HCT116 (cell line): ENCODE measurements around the gene CST6. TPM values are rescaled to one million over a fixed set of nuclear protein-coding genes. Genes with fewer than 3 reads are reported as not detected.
A peak's percentile ranks its signal among the peaks of the same experiment; 100 is the strongest.

Experiments used
- ATAC-seq: fragments of 200-7000 bp; cut with Tn5 transposase; 2 replicates; pipeline ENCODE4 v1.9.1; 2020; ENCODE audit warnings: mild to moderate bottlenecking, moderate library complexity
- BruUV-seq: library from RNA; stranded (reverse); fragments of 400-500 nt; replicated peaks from 2 replicates; lab custom pipeline; 2021; lab: Mats Ljungman, UMichigan
- CTCF ChIA-PET: fragments of 300-600 bp; sonication (Branson Sonifier 250); formaldehyde crosslinking; loops from one replicate; lab custom pipeline; 2021; ENCODE audit warnings: antibody characterized with exemption; lab: Charles Lee
- POLR2A ChIA-PET: fragments of 300-600, 350-600 bp; sonication (Branson Sonifier 250); formaldehyde crosslinking; loops from one replicate; lab custom pipeline; 2021; ENCODE audit warnings: antibody characterized with exemption; lab: Charles Lee
- RAD21 ChIA-PET, 2 experiments: fragments of 300-600 bp; sonication (Branson Sonifier 250); formaldehyde crosslinking; loops; one replicate each; lab custom pipeline; 2023; ENCODE audit warnings: low total read pairs in 2 of 2; ENCODE audit not compliant: uncharacterized antibody in 2 of 2, unreplicated experiment in 2 of 2, low non-redundant PET in 1 of 2; lab: Charles Lee
- DNase-seq: peaks from one replicate; pipeline ENCODE4 v3.0.0-alpha.2; 2010; ENCODE audit warnings: low read depth, low spot score
- H2AFZ ChIP-seq: fragments of 200-600 bp; shearing (Covaris generic), sonication (generic); 2 replicates; pipeline ENCODE4 v1.6.1; 2017; ENCODE audit warnings: low read depth, mixed run types, mixed read lengths, antibody characterized with exemption, low read length; ENCODE audit not compliant: poor library complexity, severe bottlenecking
- H3K27ac ChIP-seq: 2 replicates; pipeline ENCODE4 v1.5.1; 2012; ENCODE audit warnings: low read depth, low read length
- H3K27me3 ChIP-seq: fragments of 200-600 bp; sonication (generic); 2 replicates; pipeline ENCODE4 v1.6.1; 2016; ENCODE audit warnings: mixed run types, low read length, mixed read lengths; ENCODE audit not compliant: insufficient read depth
- H3K36me3 ChIP-seq, 2 experiments: fragments of 200-500 bp in 1 of 2; fragments of 200-600 bp in 1 of 2; sonication (Bioruptor generic) in 1 of 2; sonication (generic) in 1 of 2; 2 replicates each; pipeline versions ENCODE4 v1.5.1 to v1.6.1; 2014 to 2016; ENCODE audit warnings: low read length in 2 of 2, inconsistent platforms in 1 of 2, mixed read lengths in 1 of 2, mixed run types in 1 of 2; ENCODE audit not compliant: insufficient read depth in 2 of 2, control insufficient read depth in 1 of 2
- H3K4me1 ChIP-seq, 2 experiments: fragments of 200-600 bp in 1 of 2; sonication (generic) in 1 of 2; 2 replicates each; pipeline versions ENCODE4 v1.5.1 to v1.6.1; 2012 to 2017; ENCODE audit warnings: low read length in 2 of 2, inconsistent platforms in 1 of 2, mild to moderate bottlenecking in 1 of 2, mixed read lengths in 1 of 2, mixed run types in 1 of 2, moderate library complexity in 1 of 2; ENCODE audit not compliant: insufficient read depth in 2 of 2, control insufficient read depth in 1 of 2
- H3K4me2 ChIP-seq: fragments of 200-600 bp; sonication (generic); 2 replicates; pipeline ENCODE4 v1.6.1; 2017; ENCODE audit warnings: mixed run types, low read length, mixed read lengths
- H3K4me3 ChIP-seq, 2 experiments: fragments of 200-600 bp in 1 of 2; sonication (generic) in 1 of 2; replicated peaks in 1 of 2; 2 replicates each; pipeline ENCODE4 v1.5.1; 2011 to 2016; ENCODE audit warnings: low read length in 2 of 2, control low read depth in 1 of 2, low read depth in 1 of 2, mild to moderate bottlenecking in 1 of 2, mixed read lengths in 1 of 2, mixed run types in 1 of 2
- H3K79me2 ChIP-seq: fragments of 200-600 bp; sonication (generic); 2 replicates; pipeline ENCODE4 v1.6.1; 2017; ENCODE audit warnings: mild to moderate bottlenecking, mixed run types, low read length, moderate library complexity, mixed read lengths; ENCODE audit not compliant: insufficient read depth
- H3K9ac ChIP-seq: fragments of 200-600 bp; sonication (generic); 2 replicates; pipeline ENCODE4 v1.6.1; 2016; ENCODE audit warnings: low read length, mixed read lengths
- H3K9me2 ChIP-seq: fragments of 200-600 bp; sonication (generic), shearing (Covaris generic); 2 replicates; pipeline ENCODE4 v1.6.1; 2017; ENCODE audit warnings: mixed run types, mild to moderate bottlenecking, moderate library complexity; ENCODE audit not compliant: insufficient read depth
- H3K9me3 ChIP-seq, 2 experiments: fragments of 200-500 bp in 1 of 2; fragments of 200-600 bp in 1 of 2; sonication (Bioruptor generic) in 1 of 2; sonication (generic) in 1 of 2; 2 replicates each; pipeline ENCODE4 v1.6.1; 2014 to 2017; ENCODE audit warnings: low read length in 2 of 2, mixed read lengths in 2 of 2, inconsistent platforms in 1 of 2, low read depth in 1 of 2, mild to moderate bottlenecking in 1 of 2, mixed run types in 1 of 2, moderate library complexity in 1 of 2; ENCODE audit not compliant: control insufficient read depth in 1 of 2, insufficient read depth in 1 of 2
- H4K20me1 ChIP-seq: fragments of 200-600 bp; sonication (generic), shearing (Covaris generic); 2 replicates; pipeline ENCODE4 v1.6.1; 2017; ENCODE audit warnings: mixed run types, mild to moderate bottlenecking, moderate library complexity; ENCODE audit not compliant: insufficient read depth
- CEBPB ChIP-seq: IDR thresholded peaks from 2 replicates; pipeline ENCODE4 v1.6.1; 2012; ENCODE audit warnings: low read depth
- CTCF ChIP-seq, 3 experiments: fragments of 200-600 bp in 1 of 3; sonication (generic) in 1 of 3; IDR thresholded peaks in 2 of 3; conservative IDR thresholded peaks in 1 of 3; 2 replicates each; pipeline ENCODE4 v1.5.1; 2012 to 2017; ENCODE audit warnings: low read depth in 2 of 3, low read length in 2 of 3, antibody characterized with exemption in 1 of 3, borderline replicate concordance in 1 of 3, control low read depth in 1 of 3, mild to moderate bottlenecking in 1 of 3, mixed read lengths in 1 of 3, mixed run types in 1 of 3, moderate library complexity in 1 of 3; ENCODE audit not compliant: insufficient read depth in 1 of 3
- EZH2 ChIP-seq: fragments of 200-600 bp; sonication (generic); IDR thresholded peaks from 2 replicates; pipeline ENCODE4 v1.6.1; 2017; ENCODE audit warnings: antibody characterized with exemption, mixed run types
- FOSL1 ChIP-seq: IDR thresholded peaks from 2 replicates; pipeline ENCODE4 v1.6.1; 2012; ENCODE audit warnings: low read depth
- POLR2A ChIP-seq: IDR thresholded peaks from 2 replicates; pipeline ENCODE4 v1.7.0; 2011; ENCODE audit warnings: borderline replicate concordance; ENCODE audit not compliant: insufficient read depth, insufficient read length; ENCODE audit errors: extremely low read depth
- POLR2AphosphoS5 ChIP-seq: IDR thresholded peaks from 2 replicates; pipeline ENCODE4 v1.6.1; 2011; ENCODE audit warnings: mild to moderate bottlenecking, low read depth, low read length, moderate library complexity
- SIN3A ChIP-seq: IDR thresholded peaks from 2 replicates; pipeline ENCODE4 v1.6.1; 2012; ENCODE audit warnings: low read depth
- TCF7L2 ChIP-seq: IDR thresholded peaks from 2 replicates; pipeline ENCODE4 v1.7.0; 2011; ENCODE audit warnings: borderline replicate concordance, inconsistent platforms; ENCODE audit not compliant: insufficient read depth, insufficient read length; ENCODE audit errors: extremely low read depth
- YY1 ChIP-seq: IDR thresholded peaks from 2 replicates; pipeline ENCODE4 v1.6.1; 2011; ENCODE audit warnings: low read length, low read depth, moderate library complexity, mild to moderate bottlenecking; ENCODE audit not compliant: insufficient replicate concordance; ENCODE audit errors: extremely low read depth
- ZFX ChIP-seq: fragments of 450-650 bp; IDR thresholded peaks from 2 replicates; pipeline ENCODE4 v1.6.1; 2017
- intact Hi-C: fragments of 100-400 bp; cut with micrococcal nuclease; formaldehyde crosslinking; loops from 2 replicates; pipeline ENCODE4 v1.10.0; 2022
- total RNA-seq: library from RNA; stranded (reverse); gene quantifications from one replicate; pipeline ENCODE4 v1.2.1, GENCODE V29; 2021; ENCODE audit not compliant: unreplicated experiment
- TF ChIP-seq, protein P1 (sequence below): IDR thresholded peaks from 2 replicates; pipeline ENCODE4 v1.6.1; 2011; ENCODE audit warnings: mild to moderate bottlenecking, low read length, moderate library complexity; ENCODE audit not compliant: insufficient replicate concordance; ENCODE audit errors: extremely low read depth
- TF ChIP-seq, protein P2 (sequence below): IDR thresholded peaks from 2 replicates; pipeline ENCODE4 v1.6.1; 2012

CST6 gene
- total RNA-seq, 1 experiment from 2014 or later = 68.1 TPM

- Histone ChIP-seq H3K4me2 (peak overlapping the region; percentile 47), H3K9me3 (no peaks in the 10 kb centered on the region), H4K20me1 (no peaks in the 10 kb centered on the region), H3K9me2 (no peaks in the 10 kb centered on the region), H3K27me3 (no peaks in the 10 kb centered on the region), H3K36me3 (no peaks in the 10 kb centered on the region), H3K9ac (no peak overlapping the region), H3K4me1 (peaks cover 6 to 9% of the 10 kb centered on the region in 2 experiments; a peak in 3 of 4 replicates), H3K4me3 (0 out of 4 replicates have a peak overlapping the region, but pooled peaks of 1 of the 2 experiments have one; percentile 2), H3K27ac (no peak overlapping the region), H2AFZ (no peak overlapping the region), H3K79me2 (no peaks in the 10 kb centered on the region)
- DNase-seq (peak; percentile 63), ATAC-seq (peak; percentile 95)
- POLR2A ChIA-PET = interaction anchor here (1.0 kb wide), 1 partner anchor 24 kb away, joined by 4 read pairs; no protein-coding TSS in a partner anchor
- intact Hi-C loops = no loop called here
- TF ChIP-seq EZH2 (no peak), POLR2AphosphoS5 (no peak), YY1 (peak; percentile 67), CTCF (IDR thresholded peaks at IDR 0.05 in 2 of 3, conservative IDR thresholded peaks at IDR 0.05 in 1 of 3; ENCODE audit: borderline replicate concordance in 1 of 3, insufficient read depth in 1 of 3, low read depth in 2 of 3, low read length in 2 of 3) (peak; percentile 86 to 97 (median 88))
- CTCF ChIA-PET = interaction anchor here (0.6 to 2.2 kb wide), 19 partner anchors 10 to 505 kb away, joined by 3 to 14 read pairs (median 4); partner anchors contain the start of genes BANF1, CATSPER1, CST6 and FIBP
- RAD21 ChIA-PET = no interaction called here
- no TSS peak for BruUV-seq
These were observed 33.4 kb downstream of the CST6 start for GRCh38 chr11:66045177-66045639.

- DNase-seq (no peak), ATAC-seq (no peak)
- no peak overlapping the region for H3K27ac ChIP-seq
- H4K20me1 ChIP-seq = no peaks in the 10 kb centered on the region
- H3K9me3 ChIP-seq = no peaks in the 10 kb centered on the region
- no peaks in the 10 kb centered on the region for H3K79me2 ChIP-seq
- H2AFZ ChIP-seq = no peak overlapping the region
- CTCF ChIA-PET = no interaction called here
- H3K36me3 ChIP-seq = no peaks in the 10 kb centered on the region
- intact Hi-C loops = no loop called here
- TF ChIP-seq, protein P1, sequence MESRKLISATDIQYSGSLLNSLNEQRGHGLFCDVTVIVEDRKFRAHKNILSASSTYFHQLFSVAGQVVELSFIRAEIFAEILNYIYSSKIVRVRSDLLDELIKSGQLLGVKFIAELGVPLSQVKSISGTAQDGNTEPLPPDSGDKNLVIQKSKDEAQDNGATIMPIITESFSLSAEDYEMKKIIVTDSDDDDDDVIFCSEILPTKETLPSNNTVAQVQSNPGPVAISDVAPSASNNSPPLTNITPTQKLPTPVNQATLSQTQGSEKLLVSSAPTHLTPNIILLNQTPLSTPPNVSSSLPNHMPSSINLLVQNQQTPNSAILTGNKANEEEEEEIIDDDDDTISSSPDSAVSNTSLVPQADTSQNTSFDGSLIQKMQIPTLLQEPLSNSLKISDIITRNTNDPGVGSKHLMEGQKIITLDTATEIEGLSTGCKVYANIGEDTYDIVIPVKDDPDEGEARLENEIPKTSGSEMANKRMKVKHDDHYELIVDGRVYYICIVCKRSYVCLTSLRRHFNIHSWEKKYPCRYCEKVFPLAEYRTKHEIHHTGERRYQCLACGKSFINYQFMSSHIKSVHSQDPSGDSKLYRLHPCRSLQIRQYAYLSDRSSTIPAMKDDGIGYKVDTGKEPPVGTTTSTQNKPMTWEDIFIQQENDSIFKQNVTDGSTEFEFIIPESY = no peak
- TF ChIP-seq FOSL1 (no peak), POLR2AphosphoS5 (no peak), YY1 (no peak), POLR2A (no peak), ZFX (no peak), TCF7L2 (no peak), CEBPB (no peak), SIN3A (no peak)
- TF ChIP-seq, protein P2, sequence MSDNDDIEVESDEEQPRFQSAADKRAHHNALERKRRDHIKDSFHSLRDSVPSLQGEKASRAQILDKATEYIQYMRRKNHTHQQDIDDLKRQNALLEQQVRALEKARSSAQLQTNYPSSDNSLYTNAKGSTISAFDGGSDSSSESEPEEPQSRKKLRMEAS = no peak
- POLR2A ChIA-PET = no interaction called here
- peaks cover 16 to 23% of the 10 kb centered on the region in 2 experiments for H3K4me1 ChIP-seq
- H3K9me2 ChIP-seq = no peaks in the 10 kb centered on the region
- RAD21 ChIA-PET = no interaction called here
- H3K9ac ChIP-seq = no peak overlapping the region
- H3K4me3 ChIP-seq = no peak overlapping the region
- no TSS peak for BruUV-seq
- no peaks in the 10 kb centered on the region for H3K27me3 ChIP-seq
- no peak overlapping the region for H3K4me2 ChIP-seq
These were observed 35.1 kb downstream of the CST6 start for GRCh38 chr11:66046901-66047300.
